KMS-11 (cell line): Measurements from ENCODE around the gene MCRS1.
A peak's percentile ranks its signal among the peaks of the same experiment; 100 is the strongest.
"Not testable (repeated sequence)": the region's sequence is repeated elsewhere in the genome, so short reads cannot be mapped to it uniquely, and the experiment has no call there.

Experiments used
- H2AFZ ChIP-seq: fragments of 200-600 bp; sonication (generic); 2 replicates; pipeline ENCODE4 v1.6.1; 2016; ENCODE audit warnings: antibody characterized with exemption, mixed run types, low read depth
- H3K27ac ChIP-seq: fragments of 200-600 bp; sonication (generic); 2 replicates; pipeline ENCODE4 v1.6.1; 2016; ENCODE audit warnings: mild to moderate bottlenecking, mixed run types
- H3K27me3 ChIP-seq: fragments of 200-600 bp; sonication (generic); 2 replicates; pipeline ENCODE4 v1.6.1; 2017; ENCODE audit warnings: mild to moderate bottlenecking, low read depth, mixed run types, moderate library complexity; ENCODE audit not compliant: insufficient read depth
- H3K36me3 ChIP-seq: fragments of 200-600 bp; sonication (generic); 2 replicates; pipeline ENCODE4 v1.6.1; 2017; ENCODE audit warnings: mild to moderate bottlenecking, mixed run types; ENCODE audit not compliant: insufficient read depth
- H3K4me1 ChIP-seq: fragments of 200-600 bp; sonication (generic); 2 replicates; pipeline ENCODE4 v1.6.1; 2016; ENCODE audit warnings: mild to moderate bottlenecking, low read depth, mixed run types; ENCODE audit not compliant: poor library complexity, severe bottlenecking
- H3K4me2 ChIP-seq: fragments of 200-600 bp; sonication (generic); 2 replicates; pipeline ENCODE4 v1.7.0; 2016; ENCODE audit warnings: mild to moderate bottlenecking, mixed run types
- H3K4me3 ChIP-seq: fragments of 200-600 bp; sonication (generic); IDR thresholded peaks from 2 replicates; pipeline ENCODE4 v1.6.1; 2017; ENCODE audit warnings: low read depth, low read length, mixed read lengths; ENCODE audit not compliant: insufficient read depth
- H3K79me2 ChIP-seq: fragments of 200-600 bp; sonication (generic); 2 replicates; pipeline ENCODE4 v1.6.1; 2016; ENCODE audit warnings: low read depth, mixed run types; ENCODE audit not compliant: insufficient read depth
- H3K9ac ChIP-seq: fragments of 200-600 bp; sonication (generic); 2 replicates; pipeline ENCODE4 v1.6.1; 2016; ENCODE audit warnings: mild to moderate bottlenecking, mixed run types
- H4K20me1 ChIP-seq: fragments of 200-600 bp; sonication (generic); 2 replicates; pipeline ENCODE4 v1.6.1; 2016; ENCODE audit warnings: mild to moderate bottlenecking, mixed run types; ENCODE audit not compliant: insufficient read depth
- CTCF ChIP-seq: fragments of 200-600 bp; sonication (generic); conservative IDR thresholded peaks from 2 replicates; pipeline ENCODE4 v1.6.1; 2017; ENCODE audit warnings: low read depth, mild to moderate bottlenecking, antibody characterized with exemption, low read length, moderate library complexity, mixed read lengths

Gene MCRS1

GRCh38 chr12:49512546-49512945 lies 55.4 kb downstream of the MCRS1 start:
- Histone ChIP-seq H2AFZ (no peak overlapping the region), H3K9ac (no peak overlapping the region), H3K27me3 (no peaks in the 10 kb centered on the region), H3K4me1 (peaks cover 43% of the 10 kb centered on the region), H3K4me2 (no peak overlapping the region), H3K27ac (no peak overlapping the region), H3K36me3 (no peaks in the 10 kb centered on the region), H3K4me3 (no peak overlapping the region), H4K20me1 (no peaks in the 10 kb centered on the region), H3K79me2 (no peaks in the 10 kb centered on the region)
- TF ChIP-seq CTCF: no peak

DNA sequence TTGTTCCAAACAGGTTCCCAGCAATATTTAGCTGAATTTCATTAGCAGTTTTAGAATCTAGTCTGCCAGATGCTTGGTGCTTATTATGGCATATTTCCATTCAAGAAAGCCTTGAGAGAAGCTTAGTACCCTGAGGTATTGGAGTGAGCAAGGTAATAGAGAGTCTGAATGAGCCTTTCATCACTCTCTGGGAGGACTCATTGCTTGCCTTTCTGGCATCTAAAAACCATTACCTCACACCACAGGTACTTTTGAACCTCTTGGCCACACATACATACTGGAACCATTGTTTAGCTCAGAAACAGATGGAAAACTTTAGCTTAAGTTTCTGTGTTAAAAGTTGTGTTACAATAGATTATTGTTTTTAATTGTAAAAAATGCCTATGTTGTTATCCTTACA lies 56.5 kb downstream of the MCRS1 start:
- peaks cover 49% of the 10 kb centered on the region for H3K4me1 ChIP-seq
- no peaks in the 10 kb centered on the region for H3K36me3 ChIP-seq
- no peak overlapping the region for H3K9ac ChIP-seq

DNA sequence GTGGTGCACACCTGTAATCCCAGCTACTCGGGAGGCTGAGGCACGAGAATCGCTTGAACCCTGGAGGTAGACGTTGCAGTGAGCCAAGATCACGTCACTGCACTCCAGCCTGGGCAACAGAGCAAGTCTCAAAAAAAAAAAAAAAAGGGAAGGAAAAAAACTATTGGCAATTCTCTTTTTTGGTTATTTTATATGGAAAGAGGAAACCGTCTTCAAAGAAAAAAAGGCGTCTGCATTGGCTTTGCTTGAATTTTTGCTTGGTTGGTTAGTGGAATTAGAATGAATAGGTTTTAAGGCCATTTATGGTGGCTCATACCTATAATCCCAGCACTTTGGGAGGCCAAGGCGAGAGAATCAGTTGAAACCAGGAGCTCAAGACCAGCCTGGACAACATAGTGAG lies 58.3 kb downstream of the MCRS1 start:
- not testable (repeated sequence) for H3K27ac ChIP-seq, H3K79me2 ChIP-seq, H2AFZ ChIP-seq, H3K27me3 ChIP-seq, H4K20me1 ChIP-seq, H3K4me2 ChIP-seq, H3K9ac ChIP-seq, H3K36me3 ChIP-seq, H3K4me3 ChIP-seq
- H3K4me1 ChIP-seq: peaks cover 49% of the 10 kb centered on the region

More for the DNA sequence above, 56.5 kb downstream of the MCRS1 start:
- no peak overlapping the region for H3K4me3 ChIP-seq
- no peak overlapping the region for H2AFZ ChIP-seq
- H3K79me2 ChIP-seq: no peaks in the 10 kb centered on the region
- no peaks in the 10 kb centered on the region for H3K27me3 ChIP-seq
- no peak overlapping the region for H3K27ac ChIP-seq
- H4K20me1 ChIP-seq: no peaks in the 10 kb centered on the region
- TF ChIP-seq CTCF: no peak
- H3K4me2 ChIP-seq: peak overlapping the region; percentile 14; the same call in 1 of the 2 replicates
